Measurements from ENCODE around the gene GLRA1. TPM values are rescaled to one million over a fixed set of nuclear protein-coding genes. Genes with fewer than 3 reads are reported as not detected.
A peak's percentile ranks its signal among the peaks of the same experiment; 100 is the strongest.
"Not testable (repeated sequence)": the region's sequence is repeated elsewhere in the genome, so short reads cannot be mapped to it uniquely, and the experiment has no call there.

GLRA1 gene
- polyA plus RNA-seq, 1 donor, result 0.03 TPM

DNA sequence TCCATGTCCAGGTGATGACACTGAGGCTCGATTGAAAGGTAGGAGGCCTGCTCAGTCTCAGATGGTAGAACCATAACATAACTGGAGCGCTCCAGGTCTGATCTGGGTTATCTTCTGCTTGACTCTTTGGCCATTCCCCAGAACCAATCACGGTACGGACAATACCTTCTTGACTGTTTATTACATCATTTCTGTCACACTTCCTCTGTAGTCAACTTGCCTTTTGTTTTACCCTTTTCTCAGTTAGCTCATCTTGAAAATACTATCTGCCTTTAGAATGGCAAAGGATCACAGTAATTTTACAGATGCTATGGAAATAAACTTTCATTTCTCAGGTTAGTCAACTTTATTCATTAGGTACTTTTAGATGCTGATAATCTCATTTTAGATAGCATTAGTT lies 22.4 kb downstream of the GLRA1 start:
- no peaks in the 10 kb centered on the region for H3K36me3 ChIP-seq (ENCODE audit: control insufficient read depth, insufficient read depth, low read length)
- H3K27me3 ChIP-seq (ENCODE audit: control insufficient read depth, insufficient read depth, low read length), result no peaks in the 10 kb centered on the region
- no peak overlapping the region for H3K4me3 ChIP-seq (ENCODE audit: low read length)
- no peak overlapping the region for H3K27ac ChIP-seq (ENCODE audit: low read length)
- no peaks in the 10 kb centered on the region for H3K4me1 ChIP-seq (ENCODE audit: control insufficient read depth, insufficient read depth, low read length)
- WGBS (ENCODE audit: insufficient coverage, low lambda C conversion rate), result 100% methylated on average over 1 of the region's 4 CpGs
- DNase-seq, result no peak
- H3K9me3 ChIP-seq (ENCODE audit: control insufficient read depth, low read depth, low read length), result no peaks in the 10 kb centered on the region

DNA sequence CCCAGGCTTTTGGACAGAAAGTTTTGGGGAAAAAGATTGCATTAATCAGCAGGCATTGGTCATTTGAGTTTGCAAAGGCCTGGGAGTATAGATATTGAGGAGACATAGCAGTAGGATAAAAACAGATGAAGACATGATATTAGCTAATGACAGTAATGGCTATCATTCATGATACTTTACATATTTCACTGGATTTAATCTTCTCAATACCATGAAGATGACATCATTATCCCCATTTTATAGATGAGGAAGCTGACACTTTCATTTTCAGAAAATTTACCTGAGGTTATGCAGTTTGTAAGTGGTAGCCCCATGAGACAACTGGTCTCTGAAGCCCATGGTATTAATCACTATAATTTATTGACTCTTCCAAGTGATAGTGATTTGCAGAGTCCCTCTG lies 23.0 kb downstream of the GLRA1 start:
- Histone ChIP-seq H3K9me3 (ENCODE audit: control insufficient read depth, low read depth, low read length) (no peaks in the 10 kb centered on the region), H3K27ac (ENCODE audit: low read length) (no peak overlapping the region), H3K27me3 (ENCODE audit: control insufficient read depth, insufficient read depth, low read length) (no peaks in the 10 kb centered on the region), H3K36me3 (ENCODE audit: control insufficient read depth, insufficient read depth, low read length) (no peaks in the 10 kb centered on the region), H3K4me1 (ENCODE audit: control insufficient read depth, insufficient read depth, low read length) (no peaks in the 10 kb centered on the region), H3K4me3 (ENCODE audit: low read length) (no peak overlapping the region)
- DNase-seq, result no peak

- WGBS (ENCODE audit: insufficient coverage, low lambda C conversion rate), result 92% methylated on average over 2 of the region's 3 CpGs
- Histone ChIP-seq H3K36me3 (ENCODE audit: control insufficient read depth, insufficient read depth, low read length) (no peaks in the 10 kb centered on the region), H3K4me1 (ENCODE audit: control insufficient read depth, insufficient read depth, low read length) (no peaks in the 10 kb centered on the region), H3K27ac (ENCODE audit: low read length) (no peak overlapping the region), H3K4me3 (ENCODE audit: low read length) (no peak overlapping the region), H3K9me3 (ENCODE audit: control insufficient read depth, low read depth, low read length) (no peaks in the 10 kb centered on the region), H3K27me3 (ENCODE audit: control insufficient read depth, insufficient read depth, low read length) (no peaks in the 10 kb centered on the region)
- no peak for DNase-seq
Measured at GRCh38 chr5:151900891-151901290, 23.8 kb downstream of the GLRA1 start.

GRCh38 chr5:151899399-151899798 lies 25.3 kb downstream of the GLRA1 start:
- no peak overlapping the region for H3K4me3 ChIP-seq (ENCODE audit: low read length)
- no peaks in the 10 kb centered on the region for H3K4me1 ChIP-seq (ENCODE audit: control insufficient read depth, insufficient read depth, low read length)
- H3K9me3 ChIP-seq (ENCODE audit: control insufficient read depth, low read depth, low read length), result no peaks in the 10 kb centered on the region
- H3K27ac ChIP-seq (ENCODE audit: low read length), result no peak overlapping the region
- H3K36me3 ChIP-seq (ENCODE audit: control insufficient read depth, insufficient read depth, low read length), result no peaks in the 10 kb centered on the region
- DNase-seq, result no peak
- H3K27me3 ChIP-seq (ENCODE audit: control insufficient read depth, insufficient read depth, low read length), result no peaks in the 10 kb centered on the region
- no CpG with 5 or more reads among the region's 2 CpGs for WGBS (ENCODE audit: insufficient coverage, low lambda C conversion rate)

- Histone ChIP-seq H3K4me1 (ENCODE audit: control insufficient read depth, insufficient read depth, low read length) (no peaks in the 10 kb centered on the region), H3K27me3 (ENCODE audit: control insufficient read depth, insufficient read depth, low read length) (no peaks in the 10 kb centered on the region), H3K9me3 (ENCODE audit: control insufficient read depth, low read depth, low read length) (no peaks in the 10 kb centered on the region), H3K27ac (ENCODE audit: low read length) (no peak overlapping the region), H3K36me3 (ENCODE audit: control insufficient read depth, insufficient read depth, low read length) (no peaks in the 10 kb centered on the region), H3K4me3 (ENCODE audit: low read length) (no peak overlapping the region)
- DNase-seq, result no peak
- 100% methylated on average over 1 of the region's 1 CpG for WGBS (ENCODE audit: insufficient coverage, low lambda C conversion rate)
Measured at GRCh38 chr5:151897896-151898295, 26.8 kb downstream of the GLRA1 start.

DNA sequence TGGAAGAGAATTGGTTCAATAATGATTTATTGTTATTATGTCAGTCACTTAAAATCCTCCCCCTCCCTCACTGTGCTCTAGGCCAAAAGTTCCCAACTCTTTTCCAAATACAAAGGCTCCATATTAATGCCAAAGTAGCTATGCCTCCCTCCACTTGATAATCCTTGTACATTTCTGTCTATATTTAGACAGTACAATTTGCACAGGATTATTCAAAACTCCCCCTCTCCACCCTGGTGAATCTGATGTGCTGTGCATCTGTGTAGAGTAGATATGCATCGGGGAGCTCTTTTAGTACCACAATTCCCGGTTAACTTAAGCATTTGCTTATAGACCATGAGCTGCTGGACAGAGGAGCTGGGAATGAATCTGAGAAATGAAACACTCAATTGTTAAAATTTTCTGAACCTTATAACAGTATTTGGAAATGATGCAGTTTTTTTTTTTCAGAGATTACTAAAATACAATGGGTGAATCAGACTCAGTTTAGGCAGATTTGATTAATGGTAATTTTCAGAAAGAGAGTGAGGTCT lies 27.6 kb downstream of the GLRA1 start:
- H3K4me3 ChIP-seq (ENCODE audit: low read length), result no peak overlapping the region
- H3K9me3 ChIP-seq (ENCODE audit: control insufficient read depth, low read depth, low read length), result no peaks in the 10 kb centered on the region
- no peak overlapping the region for H3K27ac ChIP-seq (ENCODE audit: low read length)
- no peaks in the 10 kb centered on the region for H3K36me3 ChIP-seq (ENCODE audit: control insufficient read depth, insufficient read depth, low read length)
- no peaks in the 10 kb centered on the region for H3K27me3 ChIP-seq (ENCODE audit: control insufficient read depth, insufficient read depth, low read length)
- H3K4me1 ChIP-seq (ENCODE audit: control insufficient read depth, insufficient read depth, low read length), result no peaks in the 10 kb centered on the region
- no peak for DNase-seq
- WGBS (ENCODE audit: insufficient coverage, low lambda C conversion rate), result no CpG with 5 or more reads among the region's 2 CpGs

GRCh38 chr5:151896031-151896691 lies 28.5 kb downstream of the GLRA1 start:
- H3K27me3 ChIP-seq (ENCODE audit: control insufficient read depth, insufficient read depth, low read length), result no peaks in the 10 kb centered on the region
- no CpG with 5 or more reads among the region's 3 CpGs for WGBS (ENCODE audit: insufficient coverage, low lambda C conversion rate)
- no peaks in the 10 kb centered on the region for H3K9me3 ChIP-seq (ENCODE audit: control insufficient read depth, low read depth, low read length)
- no peak overlapping the region for H3K4me3 ChIP-seq (ENCODE audit: low read length)
- peak in 1 of 2 donors; percentile 8 for DNase-seq
- H3K4me1 ChIP-seq (ENCODE audit: control insufficient read depth, insufficient read depth, low read length), result no peaks in the 10 kb centered on the region
- no peak overlapping the region for H3K27ac ChIP-seq (ENCODE audit: low read length)
- H3K36me3 ChIP-seq (ENCODE audit: control insufficient read depth, insufficient read depth, low read length), result no peaks in the 10 kb centered on the region

- Histone ChIP-seq H3K4me3 (ENCODE audit: low read length) (no peak overlapping the region), H3K27me3 (ENCODE audit: control insufficient read depth, insufficient read depth, low read length) (no peaks in the 10 kb centered on the region), H3K9me3 (ENCODE audit: control insufficient read depth, low read depth, low read length) (no peaks in the 10 kb centered on the region), H3K4me1 (ENCODE audit: control insufficient read depth, insufficient read depth, low read length) (no peaks in the 10 kb centered on the region), H3K27ac (ENCODE audit: low read length) (no peak overlapping the region), H3K36me3 (ENCODE audit: control insufficient read depth, insufficient read depth, low read length) (no peaks in the 10 kb centered on the region)
- no peak for DNase-seq
- 40% methylated on average over 1 of the region's 5 CpGs for WGBS (ENCODE audit: insufficient coverage, low lambda C conversion rate)
Measured at GRCh38 chr5:151895660-151896030, 29.0 kb downstream of the GLRA1 start.

- WGBS (ENCODE audit: insufficient coverage, low lambda C conversion rate), result no CpG with 5 or more reads among the region's 2 CpGs
- not testable (repeated sequence) for H3K4me3 ChIP-seq (ENCODE audit: low read length); H3K27ac ChIP-seq (ENCODE audit: low read length); DNase-seq; H3K27me3 ChIP-seq (ENCODE audit: control insufficient read depth, insufficient read depth, low read length); H3K36me3 ChIP-seq (ENCODE audit: control insufficient read depth, insufficient read depth, low read length); H3K9me3 ChIP-seq (ENCODE audit: control insufficient read depth, low read depth, low read length); H3K4me1 ChIP-seq (ENCODE audit: control insufficient read depth, insufficient read depth, low read length)
Measured at GRCh38 chr5:151893485-151893884, 31.2 kb downstream of the GLRA1 start.

DNA sequence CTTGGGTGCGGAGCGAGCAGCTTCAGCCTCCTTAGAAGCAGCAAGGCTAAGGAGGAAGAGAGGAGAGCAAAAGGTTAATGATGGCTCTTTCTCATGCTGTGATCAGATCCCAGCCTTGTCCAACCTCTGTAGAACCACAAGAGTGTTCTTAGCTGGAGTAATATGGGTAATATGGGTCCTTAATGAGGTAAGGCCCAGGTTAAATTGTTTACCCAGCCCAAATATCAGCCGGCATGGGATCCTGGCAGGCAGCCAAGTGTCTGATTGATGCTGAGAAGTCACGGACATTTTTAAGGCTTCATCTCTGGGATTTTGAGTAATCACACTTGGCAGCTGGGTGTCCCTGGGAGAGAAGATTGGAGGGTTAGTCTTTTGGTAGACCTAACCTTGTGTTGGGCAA lies 32.3 kb downstream of the GLRA1 start:
- no peak overlapping the region for H3K4me3 ChIP-seq (ENCODE audit: low read length)
- H3K9me3 ChIP-seq (ENCODE audit: control insufficient read depth, low read depth, low read length), result no peaks in the 10 kb centered on the region
- H3K36me3 ChIP-seq (ENCODE audit: control insufficient read depth, insufficient read depth, low read length), result no peaks in the 10 kb centered on the region
- no CpG with 5 or more reads among the region's 4 CpGs for WGBS (ENCODE audit: insufficient coverage, low lambda C conversion rate)
- no peaks in the 10 kb centered on the region for H3K4me1 ChIP-seq (ENCODE audit: control insufficient read depth, insufficient read depth, low read length)
- no peaks in the 10 kb centered on the region for H3K27me3 ChIP-seq (ENCODE audit: control insufficient read depth, insufficient read depth, low read length)
- H3K27ac ChIP-seq (ENCODE audit: low read length), result no peak overlapping the region
- DNase-seq, result no peak

GRCh38 chr5:151890299-151890698 lies 34.4 kb downstream of the GLRA1 start:
- Histone ChIP-seq H3K4me1 (ENCODE audit: control insufficient read depth, insufficient read depth, low read length) (no peaks in the 10 kb centered on the region), H3K36me3 (ENCODE audit: control insufficient read depth, insufficient read depth, low read length) (no peaks in the 10 kb centered on the region), H3K27ac (ENCODE audit: low read length) (no peak overlapping the region), H3K27me3 (ENCODE audit: control insufficient read depth, insufficient read depth, low read length) (no peaks in the 10 kb centered on the region), H3K4me3 (ENCODE audit: low read length) (no peak overlapping the region), H3K9me3 (ENCODE audit: control insufficient read depth, low read depth, low read length) (no peaks in the 10 kb centered on the region)
- no peak for DNase-seq
- no CpG with 5 or more reads among the region's 3 CpGs for WGBS (ENCODE audit: insufficient coverage, low lambda C conversion rate)
